ENCODE data around the gene FHOD1. TPM values are rescaled to one million over a fixed set of nuclear protein-coding genes. Genes with fewer than 3 reads are reported as not detected.

The FHOD1 gene
- total and polyA plus RNA-seq, 9 of the 15 experiments (the other 6 are each of a cell fraction or from before 2014, with no cell fraction given) = 18.7 to 126 (median 32.3) TPM

GRCh38 chr16:67283826-67284555, 36.7 kb upstream of the FHOD1 start:
- ATAC-seq = no peak
- in situ Hi-C loops (cut with MboI) = no loop called here
- Histone ChIP-seq H3K79me2 (ENCODE audit: control insufficient read depth, insufficient read depth, low read length) (peaks cover 11% of the 10 kb centered on the region; the same call in 2 of the 3 replicates), H4K20me1 (replicated peaks; ENCODE audit: control insufficient read depth, insufficient read depth, low read length) (no peaks in the 10 kb centered on the region), H3K9me3 (replicated peaks; ENCODE audit: control insufficient read depth, insufficient read depth, low read depth, low read length) (no peaks in the 10 kb centered on the region), H3K9me1 (ENCODE audit: control insufficient read depth, insufficient read depth, low read length) (peaks cover 3% of the 10 kb centered on the region), H3K27ac (ENCODE audit: extremely low read depth, low read depth, low read length) (no peak overlapping the region), H3K9ac (ENCODE audit: insufficient read depth in 1 of 2, low read depth in 2 of 2, low read length in 2 of 2) (0 out of 4 replicates have a peak overlapping the region, but pooled peaks of 1 of the 2 experiments have one; percentile 3), H3K27me3 (ENCODE audit: control insufficient read depth in 2 of 2, insufficient read depth in 2 of 2, low read length in 2 of 2) (no peaks in the 10 kb centered on the region), H3K4me1 (replicated peaks in 1 of 2; ENCODE audit: control insufficient read depth in 2 of 2, insufficient read depth in 2 of 2, low read length in 2 of 2) (peaks cover 7 to 34% of the 10 kb centered on the region in 2 experiments; a peak in 3 of 5 replicates), H2AFZ (ENCODE audit: low read depth, low read length) (no peak overlapping the region), H3K4me2 (ENCODE audit: insufficient read depth, low read length) (no peak overlapping the region), H3K36me3 (ENCODE audit: control insufficient read depth, insufficient read depth, low read length) (peaks cover 26% of the 10 kb centered on the region; the same call in 2 of the 3 replicates), H3K4me3 (no peak overlapping the region)
- ChIA-PET POLR2A (interaction anchor here (0.8 to 1.9 kb wide), 4 partner anchors 10 to 500 kb away, joined by 3 to 10 read pairs (median 3); no protein-coding TSS in a partner anchor), CTCF (ENCODE audit: low intra/inter-chr PET ratio) (no interaction called here)
- TF ChIP-seq MCM2 (IDR thresholded peaks at IDR 0.05; ENCODE audit: low read depth) = no peak
- no peak for FAIRE-seq
- no peak for DNase-seq (ENCODE audit: extremely low read depth in 1 of 4, low spot score in 3 of 4)
- intact Hi-C loops (cut with micrococcal nuclease) = no loop called here
- no TSS peak for BruUV-seq (replicated peaks)
- 85% methylated on average over 17 of the region's 21 CpGs for WGBS (ENCODE audit: insufficient coverage, low coverage, missing lambda C conversion rate)

- H3K4me1 ChIP-seq (replicated peaks in 1 of 2; ENCODE audit: control insufficient read depth in 2 of 2, insufficient read depth in 2 of 2, low read length in 2 of 2) = peaks cover 9 to 42% of the 10 kb centered on the region in 2 experiments; a peak in 3 of 5 replicates
- ChIA-PET POLR2A (interaction anchor here (0.8 to 1.9 kb wide), 3 partner anchors 11 to 500 kb away, joined by 3 to 10 read pairs (median 3); no protein-coding TSS in a partner anchor), CTCF (ENCODE audit: low intra/inter-chr PET ratio) (no interaction called here)
- peaks cover 19% of the 10 kb centered on the region for H3K79me2 ChIP-seq (ENCODE audit: control insufficient read depth, insufficient read depth, low read length)
- intact Hi-C loops (cut with micrococcal nuclease) (no loop called here), in situ Hi-C loops (cut with MboI) (no loop called here)
- H3K4me3 ChIP-seq = no peak overlapping the region
- WGBS (ENCODE audit: insufficient coverage, low coverage, missing lambda C conversion rate) = 64% methylated on average over 7 of the region's 7 CpGs
- 0 out of 4 replicates have a peak overlapping the region, but pooled peaks of 1 of the 2 experiments have one; percentile 3 for H3K9ac ChIP-seq (ENCODE audit: insufficient read depth in 1 of 2, low read depth in 2 of 2, low read length in 2 of 2)
- H4K20me1 ChIP-seq (replicated peaks; ENCODE audit: control insufficient read depth, insufficient read depth, low read length) = no peaks in the 10 kb centered on the region
- H2AFZ ChIP-seq (ENCODE audit: low read depth, low read length) = no peak overlapping the region
- no peak overlapping the region for H3K4me2 ChIP-seq (ENCODE audit: insufficient read depth, low read length)
- ATAC-seq = no peak
- no peaks in the 10 kb centered on the region for H3K27me3 ChIP-seq (ENCODE audit: control insufficient read depth in 2 of 2, insufficient read depth in 2 of 2, low read length in 2 of 2)
- BruUV-seq (replicated peaks) = no TSS peak
- no peak for FAIRE-seq
- H3K9me1 ChIP-seq (ENCODE audit: control insufficient read depth, insufficient read depth, low read length) = peaks cover 3% of the 10 kb centered on the region
- H3K9me3 ChIP-seq (replicated peaks; ENCODE audit: control insufficient read depth, insufficient read depth, low read depth, low read length) = no peaks in the 10 kb centered on the region
- H3K36me3 ChIP-seq (ENCODE audit: control insufficient read depth, insufficient read depth, low read length) = peaks cover 26% of the 10 kb centered on the region; the same call in 2 of the 3 replicates
- H3K27ac ChIP-seq (ENCODE audit: extremely low read depth, low read depth, low read length) = no peak overlapping the region
- no peak for DNase-seq (ENCODE audit: extremely low read depth in 1 of 4, low spot score in 3 of 4)
- TF ChIP-seq NRF1 (conservative IDR thresholded peaks at IDR 0.05 in 1 of 2, IDR thresholded peaks at IDR 0.05 in 1 of 2) (peak in 1 of 2 experiments; percentile 15; a peak in 1 of 4 replicates), HIVEP1 (CRISPR knock-in tag; IDR thresholded peaks at IDR 0.05) (no peak), NFXL1 (CRISPR knock-in tag; IDR thresholded peaks at IDR 0.05) (no peak), PTBP1 (IDR thresholded peaks at IDR 0.05; ENCODE audit: low read depth, low read length) (no peak), NR4A1 (CRISPR knock-in tag; IDR thresholded peaks at IDR 0.05) (no peak), NR4A1 (tag; IDR thresholded peaks at IDR 0.05) (no peak)
- TF ChIP-seq, protein P1, sequence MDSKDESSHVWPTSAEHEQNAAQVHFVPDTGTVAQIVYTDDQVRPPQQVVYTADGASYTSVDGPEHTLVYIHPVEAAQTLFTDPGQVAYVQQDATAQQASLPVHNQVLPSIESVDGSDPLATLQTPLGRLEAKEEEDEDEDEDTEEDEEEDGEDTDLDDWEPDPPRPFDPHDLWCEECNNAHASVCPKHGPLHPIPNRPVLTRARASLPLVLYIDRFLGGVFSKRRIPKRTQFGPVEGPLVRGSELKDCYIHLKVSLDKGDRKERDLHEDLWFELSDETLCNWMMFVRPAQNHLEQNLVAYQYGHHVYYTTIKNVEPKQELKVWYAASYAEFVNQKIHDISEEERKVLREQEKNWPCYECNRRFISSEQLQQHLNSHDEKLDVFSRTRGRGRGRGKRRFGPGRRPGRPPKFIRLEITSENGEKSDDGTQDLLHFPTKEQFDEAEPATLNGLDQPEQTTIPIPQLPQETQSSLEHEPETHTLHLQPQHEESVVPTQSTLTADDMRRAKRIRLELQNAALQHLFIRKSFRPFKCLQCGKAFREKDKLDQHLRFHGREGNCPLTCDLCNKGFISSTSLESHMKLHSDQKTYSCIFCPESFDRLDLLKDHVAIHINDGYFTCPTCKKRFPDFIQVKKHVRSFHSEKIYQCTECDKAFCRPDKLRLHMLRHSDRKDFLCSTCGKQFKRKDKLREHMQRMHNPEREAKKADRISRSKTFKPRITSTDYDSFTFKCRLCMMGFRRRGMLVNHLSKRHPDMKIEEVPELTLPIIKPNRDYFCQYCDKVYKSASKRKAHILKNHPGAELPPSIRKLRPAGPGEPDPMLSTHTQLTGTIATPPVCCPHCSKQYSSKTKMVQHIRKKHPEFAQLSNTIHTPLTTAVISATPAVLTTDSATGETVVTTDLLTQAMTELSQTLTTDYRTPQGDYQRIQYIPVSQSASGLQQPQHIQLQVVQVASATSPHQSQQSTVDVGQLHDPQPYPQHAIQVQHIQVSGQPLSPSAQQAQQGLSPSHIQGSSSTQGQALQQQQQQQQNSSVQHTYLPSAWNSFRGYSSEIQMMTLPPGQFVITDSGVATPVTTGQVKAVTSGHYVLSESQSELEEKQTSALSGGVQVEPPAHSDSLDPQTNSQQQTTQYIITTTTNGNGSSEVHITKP (IDR thresholded peaks at IDR 0.05; ENCODE audit: partially characterized antibody) = no peak
Measured at GRCh38 chr16:67283039-67283825, 36.0 kb upstream of the FHOD1 start.

Measured in K562 (cell line).